Fibroblast of lung (primary cell): ENCODE results near the gene RARRES1. TPM values are rescaled to one million over a fixed set of nuclear protein-coding genes. Genes with fewer than 3 reads are reported as not detected.

Experiments used
- DNase-seq, 2 donors: peaks; one replicate each; pipeline versions ENCODE4 v3.0.0 to v3.0.0-alpha.2; 2010; ENCODE audit warnings: low read depth in 2 of 2
- H2AFZ ChIP-seq: 2 replicates; pipeline ENCODE4 v1.5.1; 2012; ENCODE audit warnings: low read length, control low read depth, inconsistent platforms
- H3K27ac ChIP-seq: 2 replicates; pipeline ENCODE4 v1.5.1; 2011; ENCODE audit warnings: low read length, control low read depth; ENCODE audit not compliant: insufficient read depth
- H3K27me3 ChIP-seq: 2 replicates; pipeline ENCODE4 v1.5.1; 2011; ENCODE audit warnings: mild to moderate bottlenecking, low read length; ENCODE audit not compliant: control insufficient read depth, insufficient read depth
- H3K36me3 ChIP-seq: 2 replicates; pipeline ENCODE4 v1.5.1; 2011; ENCODE audit warnings: low read length; ENCODE audit not compliant: control insufficient read depth, insufficient read depth
- H3K4me1 ChIP-seq: 2 replicates; pipeline ENCODE4 v1.5.1; 2011; ENCODE audit warnings: low read length; ENCODE audit not compliant: control insufficient read depth, insufficient read depth; ENCODE audit errors: extremely low read depth
- H3K4me2 ChIP-seq: 2 replicates; pipeline ENCODE4 v1.5.1; 2011; ENCODE audit warnings: low read length, control low read depth; ENCODE audit not compliant: insufficient read depth; ENCODE audit errors: extremely low read depth
- H3K4me3 ChIP-seq, 4 experiments: fragments of 200-600 bp in 1 of 4; sonication (generic) in 1 of 4; replicated peaks in 1 of 4; 2 replicates each; pipeline ENCODE4 v1.5.1; 2011 to 2016; ENCODE audit warnings: low read length in 4 of 4, low read depth in 3 of 4, mild to moderate bottlenecking in 3 of 4, control low read depth in 2 of 4, inconsistent platforms in 1 of 4, mixed read lengths in 1 of 4; ENCODE audit not compliant: insufficient read depth in 1 of 4; ENCODE audit errors: control extremely low read depth in 1 of 4
- H3K79me2 ChIP-seq: 2 replicates; pipeline ENCODE4 v1.5.1; 2012; ENCODE audit warnings: mild to moderate bottlenecking, low read length, inconsistent platforms; ENCODE audit not compliant: control insufficient read depth, insufficient read depth
- H3K9ac ChIP-seq: 2 replicates; pipeline ENCODE4 v1.5.1; 2011; ENCODE audit warnings: mild to moderate bottlenecking, low read length, control low read depth; ENCODE audit not compliant: insufficient read depth
- H3K9me3 ChIP-seq: 2 replicates; pipeline ENCODE4 v1.5.1; 2012; ENCODE audit warnings: low read depth, low read length; ENCODE audit not compliant: control insufficient read depth, insufficient read depth
- H4K20me1 ChIP-seq: 2 replicates; pipeline ENCODE4 v1.5.1; 2011; ENCODE audit warnings: low read length; ENCODE audit not compliant: control insufficient read depth, insufficient read depth; ENCODE audit errors: extremely low read depth
- CTCF ChIP-seq, 2 donors: IDR thresholded peaks in 1 of 2; conservative IDR thresholded peaks in 1 of 2; 1 replicate in 1 of 2; 2 replicates in 1 of 2; pipeline ENCODE4 v1.5.1; 2011 to 2012; ENCODE audit warnings: low read length in 2 of 2, control low read depth in 1 of 2, inconsistent platforms in 1 of 2, low read depth in 1 of 2, mild to moderate bottlenecking in 1 of 2
- EZH2 ChIP-seq: IDR thresholded peaks from 2 replicates; pipeline ENCODE4 v1.5.1; 2012; ENCODE audit warnings: low read length, control low read depth, mild to moderate bottlenecking; ENCODE audit errors: missing control alignments
- polyA plus RNA-seq, 2 donors: library from polyadenylated mRNA; depleted of rRNA in 1 of 2; stranded (reverse) in 1 of 2; unstranded in 1 of 2; fragments of >200 nt; gene quantifications; 2 replicates each; pipeline ENCODE4 v1.2.1, GENCODE V29; 2011 to 2012; ENCODE audit warnings: missing spikeins in 1 of 2
- total RNA-seq: library from RNA; depleted of rRNA; stranded (reverse); fragments of >200 nt; gene quantifications from 2 replicates; pipeline ENCODE4 v1.2.1, GENCODE V29; 2014

RARRES1 gene
- total and polyA plus RNA-seq, 2 donors (not counting 1 experiment from before 2014, with no cell fraction given) = 27.7 to 93.3 TPM

- no peak for DNase-seq
- Histone ChIP-seq H3K36me3 (no peaks in the 10 kb centered on the region), H3K4me3 (no peak overlapping the region), H4K20me1 (no peaks in the 10 kb centered on the region), H3K79me2 (no peaks in the 10 kb centered on the region), H3K9ac (no peak overlapping the region), H3K27me3 (no peaks in the 10 kb centered on the region), H3K9me3 (no peaks in the 10 kb centered on the region), H3K4me2 (no peak overlapping the region), H2AFZ (no peak overlapping the region), H3K4me1 (peaks cover 6% of the 10 kb centered on the region), H3K27ac (no peak overlapping the region)
- TF ChIP-seq CTCF (conservative IDR thresholded peaks at IDR 0.05 in 1 of 2, IDR thresholded peaks at IDR 0.05 in 1 of 2; ENCODE audit: low read depth in 1 of 2, low read length in 2 of 2) (no peak), EZH2 (no peak)
Observed at GRCh38 chr3:158678687-158679086, 53.6 kb downstream of the RARRES1 start.

GRCh38 chr3:158672215-158673176, 59.8 kb downstream of the RARRES1 start, which contains the start of gene LXN:
TSS of gene LXN (minus strand) at chr3:158672648. CDS start at chr3:158672478, 170 bp downstream.
- DNase-seq = peak; percentile 79 to 86
- TF ChIP-seq CTCF (conservative IDR thresholded peaks at IDR 0.05 in 1 of 2, IDR thresholded peaks at IDR 0.05 in 1 of 2; ENCODE audit: low read depth in 1 of 2, low read length in 2 of 2) (peak; percentile 89 to 90), EZH2 (no peak)

GRCh38 chr3:158671821-158672214, 60.4 kb downstream of the RARRES1 start:
- peak overlapping the region; percentile 50 for H2AFZ ChIP-seq
- H3K4me1 ChIP-seq = peaks cover 9% of the 10 kb centered on the region
- peak overlapping the region; percentile 81 for H3K9ac ChIP-seq
- peak in 1 of 2 donors; percentile 9 for DNase-seq
- no peaks in the 10 kb centered on the region for H3K9me3 ChIP-seq
- H3K27me3 ChIP-seq = no peaks in the 10 kb centered on the region
- H4K20me1 ChIP-seq = no peaks in the 10 kb centered on the region
- no peak for TF ChIP-seq EZH2
- no peak for TF ChIP-seq CTCF (conservative IDR thresholded peaks at IDR 0.05 in 1 of 2, IDR thresholded peaks at IDR 0.05 in 1 of 2; ENCODE audit: low read depth in 1 of 2, low read length in 2 of 2)
- H3K4me3 ChIP-seq = peak overlapping the region; percentile 86 to 89 (median 88)
- peak overlapping the region; percentile 99 for H3K4me2 ChIP-seq
- peak overlapping the region; percentile 87 for H3K27ac ChIP-seq
- H3K79me2 ChIP-seq = peaks cover 17% of the 10 kb centered on the region
- H3K36me3 ChIP-seq = no peaks in the 10 kb centered on the region

More at GRCh38 chr3:158672215-158673176, 59.8 kb downstream of the RARRES1 start, which contains the start of gene LXN:
- H3K9me3 ChIP-seq = no peaks in the 10 kb centered on the region
- peak within 1 kb of the TSS; percentile 99 for H3K4me2 ChIP-seq
- H3K4me1 ChIP-seq = peaks cover 9% of the 10 kb centered on the region
- H3K9ac ChIP-seq = peak within 1 kb of the TSS; percentile 81
- H2AFZ ChIP-seq = peak within 1 kb of the TSS; percentile 50
- H4K20me1 ChIP-seq = no peaks in the 10 kb centered on the region
- peak within 1 kb of the TSS; percentile 87 for H3K27ac ChIP-seq
- no peaks in the 10 kb centered on the region for H3K36me3 ChIP-seq
- H3K79me2 ChIP-seq = peaks cover 17% of the 10 kb centered on the region
- peak within 1 kb of the TSS; percentile 86 to 89 (median 88) for H3K4me3 ChIP-seq
- H3K27me3 ChIP-seq = no peaks in the 10 kb centered on the region
